Measurements from ENCODE around the gene CXCL3.
A peak's percentile ranks its signal among the peaks of the same experiment; 100 is the strongest.

Gene CXCL3

GRCh38 chr4:74054483-74055047 lies 16.1 kb upstream of the CXCL3 start:
- Histone ChIP-seq H3K36me3 (ENCODE audit: insufficient read depth, low read depth, low read length) (no peaks in the 10 kb centered on the region), H3K9ac (ENCODE audit: low read depth, low read length) (no peak overlapping the region), H3K27ac (ENCODE audit: low read length) (no peak overlapping the region), H3K4me1 (ENCODE audit: insufficient read depth, low read length) (peaks cover 21% of the 10 kb centered on the region; the same call in 1 of the 2 replicates), H3K27me3 (ENCODE audit: insufficient read depth, low read length) (no peaks in the 10 kb centered on the region), H3K4me3 (ENCODE audit: low read length) (no peak overlapping the region), H3K9me3 (ENCODE audit: insufficient read depth, low read depth, low read length) (no peaks in the 10 kb centered on the region)

GRCh38 chr4:74047152-74047551 lies 8.7 kb upstream of the CXCL3 start:
- Histone ChIP-seq H3K36me3 (ENCODE audit: insufficient read depth, low read depth, low read length) (no peaks in the 10 kb centered on the region), H3K9ac (ENCODE audit: low read depth, low read length) (no peak overlapping the region), H3K27ac (ENCODE audit: low read length) (no peak overlapping the region), H3K27me3 (ENCODE audit: insufficient read depth, low read length) (no peaks in the 10 kb centered on the region), H3K4me3 (ENCODE audit: low read length) (no peak overlapping the region), H3K4me1 (ENCODE audit: insufficient read depth, low read length) (no peaks in the 10 kb centered on the region), H3K9me3 (ENCODE audit: insufficient read depth, low read depth, low read length) (peaks cover 7% of the 10 kb centered on the region; the same call in 1 of the 2 replicates)

- H3K4me3 ChIP-seq (ENCODE audit: low read length): no peak overlapping the region
- no peak overlapping the region for H3K9ac ChIP-seq (ENCODE audit: low read depth, low read length)
- peaks cover 7% of the 10 kb centered on the region; the same call in 1 of the 2 replicates for H3K9me3 ChIP-seq (ENCODE audit: insufficient read depth, low read depth, low read length)
- no peak overlapping the region for H3K27ac ChIP-seq (ENCODE audit: low read length)
- no peaks in the 10 kb centered on the region for H3K27me3 ChIP-seq (ENCODE audit: insufficient read depth, low read length)
- H3K4me1 ChIP-seq (ENCODE audit: insufficient read depth, low read length): no peaks in the 10 kb centered on the region
- no peaks in the 10 kb centered on the region for H3K36me3 ChIP-seq (ENCODE audit: insufficient read depth, low read depth, low read length)
These were observed 7.3 kb upstream of the CXCL3 start for GRCh38 chr4:74045772-74046171.

GRCh38 chr4:74045247-74045646 lies 6.8 kb upstream of the CXCL3 start:
- Histone ChIP-seq H3K9me3 (ENCODE audit: insufficient read depth, low read depth, low read length) (peaks cover 7% of the 10 kb centered on the region; the same call in 1 of the 2 replicates), H3K4me1 (ENCODE audit: insufficient read depth, low read length) (no peaks in the 10 kb centered on the region), H3K27me3 (ENCODE audit: insufficient read depth, low read length) (no peaks in the 10 kb centered on the region), H3K36me3 (ENCODE audit: insufficient read depth, low read depth, low read length) (no peaks in the 10 kb centered on the region), H3K4me3 (ENCODE audit: low read length) (no peak overlapping the region), H3K27ac (ENCODE audit: low read length) (no peak overlapping the region), H3K9ac (ENCODE audit: low read depth, low read length) (no peak overlapping the region)

- Histone ChIP-seq H3K27ac (ENCODE audit: low read length) (no peak overlapping the region), H3K9me3 (ENCODE audit: insufficient read depth, low read depth, low read length) (peaks cover 7% of the 10 kb centered on the region; the same call in 1 of the 2 replicates), H3K9ac (ENCODE audit: low read depth, low read length) (no peak overlapping the region), H3K4me1 (ENCODE audit: insufficient read depth, low read length) (no peaks in the 10 kb centered on the region), H3K36me3 (ENCODE audit: insufficient read depth, low read depth, low read length) (no peaks in the 10 kb centered on the region), H3K27me3 (ENCODE audit: insufficient read depth, low read length) (no peaks in the 10 kb centered on the region), H3K4me3 (ENCODE audit: low read length) (no peak overlapping the region)
These were observed 6.2 kb upstream of the CXCL3 start for GRCh38 chr4:74044677-74045076.

GRCh38 chr4:74042681-74043080 lies 4.2 kb upstream of the CXCL3 start:
- H3K27me3 ChIP-seq (ENCODE audit: insufficient read depth, low read length): peaks cover 8% of the 10 kb centered on the region
- no peaks in the 10 kb centered on the region for H3K36me3 ChIP-seq (ENCODE audit: insufficient read depth, low read depth, low read length)
- H3K9ac ChIP-seq (ENCODE audit: low read depth, low read length): no peak overlapping the region
- H3K4me1 ChIP-seq (ENCODE audit: insufficient read depth, low read length): peaks cover 7% of the 10 kb centered on the region; the same call in 1 of the 2 replicates
- H3K9me3 ChIP-seq (ENCODE audit: insufficient read depth, low read depth, low read length): peaks cover 7% of the 10 kb centered on the region; the same call in 1 of the 2 replicates
- no peak overlapping the region for H3K4me3 ChIP-seq (ENCODE audit: low read length)
- H3K27ac ChIP-seq (ENCODE audit: low read length): no peak overlapping the region

GRCh38 chr4:74041418-74041817 lies 2.9 kb upstream of the CXCL3 start:
- peaks cover 8% of the 10 kb centered on the region for H3K27me3 ChIP-seq (ENCODE audit: insufficient read depth, low read length)
- H3K4me3 ChIP-seq (ENCODE audit: low read length): no peak overlapping the region
- no peak overlapping the region for H3K9ac ChIP-seq (ENCODE audit: low read depth, low read length)
- no peak overlapping the region for H3K27ac ChIP-seq (ENCODE audit: low read length)
- H3K9me3 ChIP-seq (ENCODE audit: insufficient read depth, low read depth, low read length): no peaks in the 10 kb centered on the region
- peaks cover 13% of the 10 kb centered on the region; the same call in 1 of the 2 replicates for H3K4me1 ChIP-seq (ENCODE audit: insufficient read depth, low read length)
- no peaks in the 10 kb centered on the region for H3K36me3 ChIP-seq (ENCODE audit: insufficient read depth, low read depth, low read length)

GRCh38 chr4:74039315-74039763 lies 850 bp upstream of the CXCL3 start:
- Histone ChIP-seq H3K4me1 (ENCODE audit: insufficient read depth, low read length) (peaks cover 13% of the 10 kb centered on the region; the same call in 1 of the 2 replicates), H3K9ac (ENCODE audit: low read depth, low read length) (peak overlapping the region; percentile 60; the same call in 1 of the 2 replicates), H3K4me3 (ENCODE audit: low read length) (peak overlapping the region; percentile 82), H3K9me3 (ENCODE audit: insufficient read depth, low read depth, low read length) (no peaks in the 10 kb centered on the region), H3K27ac (ENCODE audit: low read length) (no peak overlapping the region), H3K36me3 (ENCODE audit: insufficient read depth, low read depth, low read length) (no peaks in the 10 kb centered on the region), H3K27me3 (ENCODE audit: insufficient read depth, low read length) (peaks cover 8% of the 10 kb centered on the region)

- peak overlapping the region; percentile 82 for H3K4me3 ChIP-seq (ENCODE audit: low read length)
- H3K9ac ChIP-seq (ENCODE audit: low read depth, low read length): peak overlapping the region; percentile 60; the same call in 1 of the 2 replicates
- no peak overlapping the region for H3K27ac ChIP-seq (ENCODE audit: low read length)
These were observed 434 bp downstream of the CXCL3 start for GRCh38 chr4:74038086-74038424.

GRCh38 chr4:74037076-74037955 lies 1.2 kb downstream of the CXCL3 start:
- peaks cover 8% of the 10 kb centered on the region for H3K27me3 ChIP-seq (ENCODE audit: insufficient read depth, low read length)
- no peaks in the 10 kb centered on the region for H3K9me3 ChIP-seq (ENCODE audit: insufficient read depth, low read depth, low read length)
- H3K4me1 ChIP-seq (ENCODE audit: insufficient read depth, low read length): peaks cover 13% of the 10 kb centered on the region; the same call in 1 of the 2 replicates
- H3K4me3 ChIP-seq (ENCODE audit: low read length): peak overlapping the region; percentile 82
- no peak overlapping the region for H3K27ac ChIP-seq (ENCODE audit: low read length)
- no peaks in the 10 kb centered on the region for H3K36me3 ChIP-seq (ENCODE audit: insufficient read depth, low read depth, low read length)
- H3K9ac ChIP-seq (ENCODE audit: low read depth, low read length): peak overlapping the region; percentile 60; the same call in 1 of the 2 replicates

More at GRCh38 chr4:74038086-74038424, 434 bp downstream of the CXCL3 start:
- Histone ChIP-seq H3K9me3 (ENCODE audit: insufficient read depth, low read depth, low read length) (no peaks in the 10 kb centered on the region), H3K4me1 (ENCODE audit: insufficient read depth, low read length) (peaks cover 13% of the 10 kb centered on the region; the same call in 1 of the 2 replicates), H3K27me3 (ENCODE audit: insufficient read depth, low read length) (peaks cover 8% of the 10 kb centered on the region), H3K36me3 (ENCODE audit: insufficient read depth, low read depth, low read length) (no peaks in the 10 kb centered on the region)

- no peak overlapping the region for H3K27ac ChIP-seq (ENCODE audit: low read length)
- H3K9ac ChIP-seq (ENCODE audit: low read depth, low read length): no peak overlapping the region
- no peak overlapping the region for H3K4me3 ChIP-seq (ENCODE audit: low read length)
- peaks cover 3% of the 10 kb centered on the region; the same call in 1 of the 2 replicates for H3K27me3 ChIP-seq (ENCODE audit: insufficient read depth, low read length)
- H3K4me1 ChIP-seq (ENCODE audit: insufficient read depth, low read length): peaks cover 9% of the 10 kb centered on the region; the same call in 1 of the 2 replicates
- no peaks in the 10 kb centered on the region for H3K36me3 ChIP-seq (ENCODE audit: insufficient read depth, low read depth, low read length)
- no peaks in the 10 kb centered on the region for H3K9me3 ChIP-seq (ENCODE audit: insufficient read depth, low read depth, low read length)
These were observed 4.8 kb downstream of the CXCL3 start for GRCh38 chr4:74033739-74034138.

All from iPS-20b (cell line).